Trophoblast cell (in vitro differentiated cells and primary cell): ENCODE data around the gene GNG12.

Experiments
- DNase-seq, 2 donors: peaks; one replicate each; pipeline ENCODE4 v3.0.0-alpha.2; 2016
- H2AFZ ChIP-seq: 2 replicates; pipeline ENCODE4 v1.6.1; 2013; ENCODE audit warnings: low read length, moderate library complexity, mild to moderate bottlenecking; ENCODE audit not compliant: insufficient read depth, poor library complexity
- H2AK5ac ChIP-seq: 2 replicates; pipeline ENCODE4 v1.6.1; 2013; ENCODE audit warnings: mild to moderate bottlenecking, low read length
- H2BK120ac ChIP-seq: 2 replicates; pipeline ENCODE4 v1.6.1; 2013; ENCODE audit warnings: low read length, mild to moderate bottlenecking, moderate library complexity; ENCODE audit not compliant: insufficient read depth, poor library complexity
- H2BK12ac ChIP-seq: 2 replicates; pipeline ENCODE4 v1.6.1; 2013; ENCODE audit warnings: mild to moderate bottlenecking, low read length, moderate library complexity
- H2BK5ac ChIP-seq: 2 replicates; pipeline ENCODE4 v1.6.1; 2013; ENCODE audit warnings: low read length, low read depth, moderate library complexity, mild to moderate bottlenecking; ENCODE audit not compliant: poor library complexity
- H3K14ac ChIP-seq: 2 replicates; pipeline ENCODE4 v1.6.1; 2013; ENCODE audit warnings: mild to moderate bottlenecking, low read length
- H3K18ac ChIP-seq: 2 replicates; pipeline ENCODE4 v1.6.1; 2013; ENCODE audit warnings: mild to moderate bottlenecking, low read length
- H3K23ac ChIP-seq: 2 replicates; pipeline ENCODE4 v1.6.1; 2013; ENCODE audit warnings: low read length
- H3K27ac ChIP-seq: 2 replicates; pipeline ENCODE4 v1.5.1; 2013; ENCODE audit warnings: low read depth, mild to moderate bottlenecking, inconsistent platforms, low read length, moderate library complexity
- H3K27me3 ChIP-seq: 2 replicates; pipeline ENCODE4 v1.6.1; 2013; ENCODE audit warnings: inconsistent platforms, mild to moderate bottlenecking, low read length, moderate library complexity; ENCODE audit not compliant: insufficient read depth
- H3K36me3 ChIP-seq, 2 experiments: 1 replicate in 1 of 2; 2 replicates in 1 of 2; pipeline ENCODE4 v1.6.1; 2013; ENCODE audit warnings: low read length in 2 of 2, mild to moderate bottlenecking in 2 of 2, moderate library complexity in 1 of 2; ENCODE audit not compliant: insufficient read depth in 2 of 2, control insufficient read depth in 1 of 2
- H3K4ac ChIP-seq: 2 replicates; pipeline ENCODE4 v1.6.1; 2013; ENCODE audit warnings: low read depth, mild to moderate bottlenecking, low read length, moderate library complexity
- H3K4me1 ChIP-seq, 2 experiments: 1 replicate in 1 of 2; 2 replicates in 1 of 2; pipeline ENCODE4 v1.6.1; 2013; ENCODE audit warnings: low read length in 2 of 2, mild to moderate bottlenecking in 2 of 2, moderate library complexity in 1 of 2; ENCODE audit not compliant: insufficient read depth in 2 of 2, control insufficient read depth in 1 of 2
- H3K4me2 ChIP-seq: 2 replicates; pipeline ENCODE4 v1.6.1; 2013; ENCODE audit warnings: inconsistent platforms, mild to moderate bottlenecking, low read length, moderate library complexity
- H3K4me3 ChIP-seq: 2 replicates; pipeline ENCODE4 v1.5.1; 2013; ENCODE audit warnings: mild to moderate bottlenecking, low read depth, low read length, inconsistent platforms
- H3K79me1 ChIP-seq: one replicate; pipeline ENCODE4 v1.6.1; 2013; ENCODE audit warnings: low read length
- H3K79me2 ChIP-seq: 2 replicates; pipeline ENCODE4 v1.6.1; 2013; ENCODE audit warnings: low read length, mild to moderate bottlenecking; ENCODE audit not compliant: control insufficient read depth, insufficient read depth, poor library complexity
- H3K9ac ChIP-seq: 2 replicates; pipeline ENCODE4 v1.6.1; 2013; ENCODE audit warnings: mild to moderate bottlenecking, low read length
- H3K9me3 ChIP-seq: 2 replicates; pipeline ENCODE4 v1.6.1; 2013; ENCODE audit warnings: low read depth, mild to moderate bottlenecking, control low read depth, inconsistent platforms, low read length; ENCODE audit not compliant: insufficient read depth
- H4K12ac ChIP-seq: 2 replicates; pipeline ENCODE4 v1.6.1; 2013; ENCODE audit warnings: low read depth, mild to moderate bottlenecking, low read length, moderate library complexity
- H4K8ac ChIP-seq: 2 replicates; pipeline ENCODE4 v1.6.1; 2013; ENCODE audit warnings: low read depth, mild to moderate bottlenecking, low read length, moderate library complexity
- H4K91ac ChIP-seq: one replicate; pipeline ENCODE4 v1.6.1; 2013; ENCODE audit warnings: low read depth, mild to moderate bottlenecking, low read length, moderate library complexity
- WGBS: extraction: QIAGEN DNeasy Blood & Tissue Kit; methylation state at CpG from one replicate; pipeline ENCODE4 v1.1.7; 2013; ENCODE audit warnings: missing lambda C conversion rate; ENCODE audit not compliant: insufficient read length, insufficient coverage; ENCODE audit errors: extremely low coverage; 5-methylcytosine and 5-hydroxymethylcytosine counted together

Gene GNG12

GRCh38 chr1:67874501-67875111, 41.3 kb upstream of the GNG12 start:
- H2AFZ ChIP-seq: no peak overlapping the region
- no peak overlapping the region for H3K4me3 ChIP-seq
- no peak overlapping the region for H2BK5ac ChIP-seq
- no peak for DNase-seq
- no peak overlapping the region for H3K9ac ChIP-seq
- H2BK12ac ChIP-seq: no peak overlapping the region
- no peak overlapping the region for H3K4me2 ChIP-seq
- H3K18ac ChIP-seq: no peak overlapping the region
- H3K4ac ChIP-seq: no peak overlapping the region
- H2AK5ac ChIP-seq: no peak overlapping the region
- H3K27me3 ChIP-seq: no peaks in the 10 kb centered on the region
- H3K27ac ChIP-seq: no peak overlapping the region
- no peaks in the 10 kb centered on the region for H3K79me1 ChIP-seq
- no peak overlapping the region for H4K91ac ChIP-seq
- H3K23ac ChIP-seq: no peak overlapping the region
- no peaks in the 10 kb centered on the region for H3K79me2 ChIP-seq
- WGBS: no CpG with 5 or more reads among the region's 2 CpGs
- H3K36me3 ChIP-seq: no peaks in the 10 kb centered on the region
- H4K12ac ChIP-seq: no peak overlapping the region
- H4K8ac ChIP-seq: no peak overlapping the region
- no peaks in the 10 kb centered on the region for H3K4me1 ChIP-seq
- no peaks in the 10 kb centered on the region for H3K9me3 ChIP-seq
- no peak overlapping the region for H3K14ac ChIP-seq
- H2BK120ac ChIP-seq: no peak overlapping the region

- H2BK12ac ChIP-seq: no peak overlapping the region
- H4K8ac ChIP-seq: no peak overlapping the region
- H3K4ac ChIP-seq: no peak overlapping the region
- no peak overlapping the region for H3K18ac ChIP-seq
- no peak overlapping the region for H3K4me2 ChIP-seq
- H3K79me2 ChIP-seq: no peaks in the 10 kb centered on the region
- no peak overlapping the region for H3K23ac ChIP-seq
- H2BK120ac ChIP-seq: no peak overlapping the region
- H3K4me3 ChIP-seq: no peak overlapping the region
- H2BK5ac ChIP-seq: no peak overlapping the region
- H3K9me3 ChIP-seq: no peaks in the 10 kb centered on the region
- H2AFZ ChIP-seq: no peak overlapping the region
- H4K12ac ChIP-seq: no peak overlapping the region
- H3K14ac ChIP-seq: no peak overlapping the region
- H4K91ac ChIP-seq: no peak overlapping the region
- no peaks in the 10 kb centered on the region for H3K27me3 ChIP-seq
- no peaks in the 10 kb centered on the region for H3K36me3 ChIP-seq
- no peaks in the 10 kb centered on the region for H3K79me1 ChIP-seq
- H3K9ac ChIP-seq: no peak overlapping the region
- H2AK5ac ChIP-seq: no peak overlapping the region
- no CpG with 5 or more reads among the region's 1 CpG for WGBS
- no peak overlapping the region for H3K27ac ChIP-seq
- no peaks in the 10 kb centered on the region for H3K4me1 ChIP-seq
- no peak for DNase-seq
These were observed 36.0 kb upstream of the GNG12 start for GRCh38 chr1:67869233-67869632.

- Histone ChIP-seq H3K4me3 (no peak overlapping the region), H3K4ac (no peak overlapping the region), H2BK5ac (no peak overlapping the region), H3K4me1 (no peaks in the 10 kb centered on the region), H2BK12ac (no peak overlapping the region), H3K23ac (no peak overlapping the region), H2AK5ac (no peak overlapping the region), H3K79me1 (no peaks in the 10 kb centered on the region), H3K27me3 (no peaks in the 10 kb centered on the region), H4K8ac (no peak overlapping the region), H3K9ac (no peak overlapping the region), H3K4me2 (no peak overlapping the region), H3K27ac (no peak overlapping the region), H2AFZ (no peak overlapping the region), H3K9me3 (no peaks in the 10 kb centered on the region), H3K79me2 (no peaks in the 10 kb centered on the region), H3K36me3 (no peaks in the 10 kb centered on the region), H3K14ac (no peak overlapping the region), H4K12ac (no peak overlapping the region), H4K91ac (no peak overlapping the region), H3K18ac (no peak overlapping the region), H2BK120ac (no peak overlapping the region)
- WGBS: no CpG with 5 or more reads among the region's 2 CpGs
- no peak for DNase-seq
These were observed 30.4 kb upstream of the GNG12 start for GRCh38 chr1:67863637-67864036.

- Histone ChIP-seq H4K91ac (no peak overlapping the region), H2AK5ac (no peak overlapping the region), H2BK120ac (no peak overlapping the region), H3K4me3 (no peak overlapping the region), H4K8ac (no peak overlapping the region), H3K27me3 (no peaks in the 10 kb centered on the region), H3K23ac (no peak overlapping the region), H3K9me3 (no peaks in the 10 kb centered on the region), H2AFZ (no peak overlapping the region), H3K14ac (no peak overlapping the region), H3K18ac (no peak overlapping the region), H3K4me2 (no peak overlapping the region), H3K79me2 (no peaks in the 10 kb centered on the region), H3K36me3 (no peaks in the 10 kb centered on the region), H3K4ac (no peak overlapping the region), H2BK12ac (no peak overlapping the region), H3K27ac (no peak overlapping the region), H3K9ac (no peak overlapping the region), H3K79me1 (no peaks in the 10 kb centered on the region), H3K4me1 (no peaks in the 10 kb centered on the region), H4K12ac (no peak overlapping the region), H2BK5ac (no peak overlapping the region)
- no CpG with 5 or more reads among the region's 1 CpG for WGBS
- no peak for DNase-seq
These were observed 29.4 kb upstream of the GNG12 start for GRCh38 chr1:67862685-67863084.
